Activated naive CD8-positive, alpha-beta T cell treated with anti-CD3 and anti-CD28 coated beads, Interleukin-2, amount 50 U/mL, for 24 hours (primary cell): Measurements from ENCODE around the gene TMEM30A.
A peak's percentile ranks its signal among the peaks of the same experiment; 100 is the strongest.

Source experiments
- ATAC-seq: fragments of 150-1000 bp; cut with Tn5 transposase; one replicate; pipeline ENCODE4 v1.10.0; 2021
- DNase-seq: peaks from one replicate; pipeline ENCODE4 v3.0.0; 2021
- H3K27ac Mint-ChIP-seq: one replicate; pipeline ENCODE4 v1.8.0; 2021; ENCODE audit warnings: mild to moderate bottlenecking, mixed read lengths
- H3K27me3 Mint-ChIP-seq: one replicate; pipeline ENCODE4 v1.8.0; 2021; ENCODE audit warnings: mixed read lengths
- H3K36me3 Mint-ChIP-seq: one replicate; pipeline ENCODE4 v1.8.0; 2021; ENCODE audit warnings: low read depth, mixed read lengths
- H3K4me1 Mint-ChIP-seq: one replicate; pipeline ENCODE4 v1.8.0; 2021; ENCODE audit warnings: mixed read lengths
- H3K4me3 Mint-ChIP-seq: one replicate; pipeline ENCODE4 v1.8.0; 2021; ENCODE audit warnings: mild to moderate bottlenecking, moderate library complexity, mixed read lengths
- H3K9me3 Mint-ChIP-seq: one replicate; pipeline ENCODE4 v1.8.0; 2021; ENCODE audit warnings: mixed read lengths

The TMEM30A gene

GRCh38 chr6:75205776-75206575 lies 78.6 kb downstream of the TMEM30A start, which contains the start of gene COL12A1:
TSS of gene COL12A1 (minus strand) at chr6:75206053. CDS start at chr6:75202792, 3,261 bp downstream.
- no peaks in the 10 kb centered on the region for H3K36me3 Mint-ChIP-seq
- peak; percentile 14 for DNase-seq
- H3K9me3 Mint-ChIP-seq: no peaks in the 10 kb centered on the region
- peaks cover 84% of the 10 kb centered on the region for H3K27me3 Mint-ChIP-seq
- no peak for ATAC-seq
- H3K4me1 Mint-ChIP-seq: peaks cover 55% of the 10 kb centered on the region
- H3K4me3 Mint-ChIP-seq: peak within 1 kb of the TSS; percentile 66
- no peak within 1 kb of the TSS for H3K27ac Mint-ChIP-seq

- DNase-seq: peak; percentile 27
Observed at GRCh38 chr6:75204959-75205775, 79.4 kb downstream of the TMEM30A start.

GRCh38 chr6:75204217-75204958 lies 80.2 kb downstream of the TMEM30A start:
- peaks cover 87% of the 10 kb centered on the region for H3K27me3 Mint-ChIP-seq
- no peak for ATAC-seq
- no peak overlapping the region for H3K27ac Mint-ChIP-seq
- H3K36me3 Mint-ChIP-seq: no peaks in the 10 kb centered on the region
- peak overlapping the region; percentile 66 for H3K4me3 Mint-ChIP-seq
- no peaks in the 10 kb centered on the region for H3K9me3 Mint-ChIP-seq
- H3K4me1 Mint-ChIP-seq: peaks cover 55% of the 10 kb centered on the region
- peak; percentile 55 for DNase-seq

More at GRCh38 chr6:75204959-75205775, 79.4 kb downstream of the TMEM30A start:
- no peaks in the 10 kb centered on the region for H3K9me3 Mint-ChIP-seq
- H3K27ac Mint-ChIP-seq: no peak overlapping the region
- ATAC-seq: peak; percentile 3
- H3K4me1 Mint-ChIP-seq: peaks cover 55% of the 10 kb centered on the region
- peaks cover 84% of the 10 kb centered on the region for H3K27me3 Mint-ChIP-seq
- H3K36me3 Mint-ChIP-seq: no peaks in the 10 kb centered on the region
- peak overlapping the region; percentile 66 for H3K4me3 Mint-ChIP-seq

- ATAC-seq (no peak), DNase-seq (no peak)
- Mint-ChIP-seq H3K9me3 (no peaks in the 10 kb centered on the region), H3K27ac (no peak overlapping the region), H3K27me3 (peaks cover 85% of the 10 kb centered on the region), H3K36me3 (no peaks in the 10 kb centered on the region), H3K4me3 (no peak overlapping the region), H3K4me1 (peaks cover 50% of the 10 kb centered on the region)
Observed at GRCh38 chr6:75203721-75204120, 80.9 kb downstream of the TMEM30A start.
